ENCODE results near the gene AK4. TPM values are rescaled to one million over a fixed set of nuclear protein-coding genes. Genes with fewer than 3 reads are reported as not detected.

The AK4 gene
- total and polyA plus RNA-seq, 8 donors = 0.68 to 5.8 (median 1.8) TPM

DNA sequence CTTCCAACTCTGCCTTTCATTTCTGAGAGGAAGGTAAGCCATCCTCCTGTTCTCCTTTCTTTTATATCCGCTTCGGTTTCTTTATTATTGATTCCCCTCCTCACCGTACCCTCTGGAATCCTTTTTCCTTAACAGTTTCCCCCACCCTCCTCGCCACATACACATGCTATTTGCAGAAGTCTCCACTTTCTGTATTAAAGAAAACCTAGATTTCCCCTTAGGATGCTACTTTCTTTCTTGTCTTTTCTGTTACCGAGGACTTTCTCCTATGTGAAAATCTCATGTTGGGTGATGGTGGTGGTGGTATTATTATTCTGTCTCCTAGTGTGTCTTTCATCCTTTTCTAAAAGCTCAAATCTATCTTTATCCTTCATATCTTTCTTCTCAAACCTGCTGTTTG is 62.3 kb downstream of the AK4 start:
- FAIRE-seq (no peak), ATAC-seq (no peak), DNase-seq (no peak)
- no peaks in the 10 kb centered on the region for H3K9me3 ChIP-seq
- no peak overlapping the region for H3K27ac ChIP-seq
- H3K27me3 ChIP-seq = no peaks in the 10 kb centered on the region
- 93 to 95% methylated on average over 5 of the region's 5 CpGs for WGBS, 2 donors
- TF ChIP-seq, protein P1, sequence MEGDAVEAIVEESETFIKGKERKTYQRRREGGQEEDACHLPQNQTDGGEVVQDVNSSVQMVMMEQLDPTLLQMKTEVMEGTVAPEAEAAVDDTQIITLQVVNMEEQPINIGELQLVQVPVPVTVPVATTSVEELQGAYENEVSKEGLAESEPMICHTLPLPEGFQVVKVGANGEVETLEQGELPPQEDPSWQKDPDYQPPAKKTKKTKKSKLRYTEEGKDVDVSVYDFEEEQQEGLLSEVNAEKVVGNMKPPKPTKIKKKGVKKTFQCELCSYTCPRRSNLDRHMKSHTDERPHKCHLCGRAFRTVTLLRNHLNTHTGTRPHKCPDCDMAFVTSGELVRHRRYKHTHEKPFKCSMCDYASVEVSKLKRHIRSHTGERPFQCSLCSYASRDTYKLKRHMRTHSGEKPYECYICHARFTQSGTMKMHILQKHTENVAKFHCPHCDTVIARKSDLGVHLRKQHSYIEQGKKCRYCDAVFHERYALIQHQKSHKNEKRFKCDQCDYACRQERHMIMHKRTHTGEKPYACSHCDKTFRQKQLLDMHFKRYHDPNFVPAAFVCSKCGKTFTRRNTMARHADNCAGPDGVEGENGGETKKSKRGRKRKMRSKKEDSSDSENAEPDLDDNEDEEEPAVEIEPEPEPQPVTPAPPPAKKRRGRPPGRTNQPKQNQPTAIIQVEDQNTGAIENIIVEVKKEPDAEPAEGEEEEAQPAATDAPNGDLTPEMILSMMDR (IDR thresholded peaks at IDR 0.05) = no peak
- peaks cover 0 to 9% (median 0%) of the 10 kb centered on the region in 3 donors for H3K4me1 ChIP-seq
- intact Hi-C loops (cut with DNase I) = loop anchor here in 1 of 3 donors (10.0 kb wide), 1 partner anchor 474 kb away; no protein-coding TSS in a partner anchor
- no peaks in the 10 kb centered on the region for H3K36me3 ChIP-seq
- H3K4me3 ChIP-seq = no peak overlapping the region

DNA sequence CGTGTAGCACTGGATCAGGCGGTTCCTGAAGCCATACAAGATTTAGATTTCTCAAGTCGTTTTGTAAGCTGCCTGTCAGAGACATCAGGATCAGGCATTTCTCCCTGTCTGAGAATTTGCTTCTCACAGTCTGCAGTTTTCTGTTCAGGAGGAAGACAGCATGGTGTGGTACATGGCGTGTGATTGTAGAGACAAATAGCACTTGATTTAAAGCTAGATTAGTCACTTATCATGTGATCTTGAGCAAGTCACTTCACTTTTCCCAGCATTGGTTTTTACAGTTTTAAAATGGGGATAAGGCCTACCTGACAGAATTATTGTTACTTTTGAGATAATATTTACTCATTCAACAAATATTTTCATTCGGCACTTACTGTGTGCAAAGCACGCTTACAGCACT is 63.3 kb downstream of the AK4 start:
- TF ChIP-seq, protein P1 (IDR thresholded peaks at IDR 0.05) = no peak
- DNase-seq (no peak), ATAC-seq (no peak), FAIRE-seq (no peak)
- Histone ChIP-seq H3K9me3 (no peaks in the 10 kb centered on the region), H3K27me3 (no peaks in the 10 kb centered on the region), H3K27ac (no peak overlapping the region), H3K36me3 (no peaks in the 10 kb centered on the region), H3K4me1 (peaks cover 0 to 9% (median 0%) of the 10 kb centered on the region in 3 donors), H3K4me3 (no peak overlapping the region)
- intact Hi-C loops (cut with DNase I) = loop anchor here in 1 of 3 donors (10.0 kb wide), 1 partner anchor 473 kb away; no protein-coding TSS in a partner anchor
- WGBS, 2 donors = 86 to 91% methylated on average over 6 of the region's 6 CpGs

DNA sequence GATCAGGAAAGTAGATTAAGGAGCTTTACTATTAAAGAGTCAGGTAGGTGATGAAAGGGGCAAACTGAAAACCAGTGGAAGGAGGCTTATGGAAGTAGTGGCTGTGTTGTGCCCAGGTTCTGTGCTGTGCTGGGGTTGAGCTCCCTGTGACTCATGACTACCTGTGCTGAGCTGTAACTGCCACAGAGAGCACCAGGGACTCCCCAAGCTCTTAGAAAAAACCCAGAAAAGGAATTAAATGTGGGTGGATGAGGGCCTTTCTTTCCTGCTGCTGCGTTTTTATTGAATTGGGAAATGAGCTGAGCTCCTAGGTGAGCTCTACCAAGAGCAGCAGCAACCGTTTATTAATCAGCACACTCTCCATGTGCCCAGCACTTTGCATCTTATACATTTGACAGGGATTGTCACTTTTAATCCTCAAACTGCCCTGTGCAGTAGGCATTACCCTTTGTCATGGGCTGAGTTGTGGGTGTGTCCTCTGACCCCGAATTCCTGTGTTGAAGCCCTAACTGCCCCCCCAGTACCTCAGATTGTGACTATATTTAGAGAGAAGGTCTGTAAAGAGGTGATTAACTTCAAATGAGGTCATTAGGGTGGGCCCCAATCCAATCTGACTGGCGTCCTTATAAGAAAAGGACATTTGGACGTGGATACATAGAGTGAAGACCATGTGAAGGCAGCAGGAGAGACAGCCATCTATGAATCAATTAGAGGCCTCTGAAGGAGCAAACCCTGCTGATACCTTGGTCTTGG is 65.4 kb downstream of the AK4 start:
- H3K27me3 ChIP-seq = no peaks in the 10 kb centered on the region
- ATAC-seq (no peak), FAIRE-seq (no peak), DNase-seq (no peak)
- TF ChIP-seq, protein P1 (IDR thresholded peaks at IDR 0.05) = no peak
- H3K9me3 ChIP-seq = no peaks in the 10 kb centered on the region
- H3K27ac ChIP-seq = peak overlapping the region in 2 of 4 donors; percentile 4 to 62
- peaks cover 0 to 9% (median 0%) of the 10 kb centered on the region in 3 donors for H3K4me1 ChIP-seq
- 63 to 70% methylated on average over 5 of the region's 5 CpGs for WGBS, 2 donors
- H3K36me3 ChIP-seq = no peaks in the 10 kb centered on the region
- H3K4me3 ChIP-seq = no peak overlapping the region
- intact Hi-C loops (cut with DNase I) = loop anchor here in 1 of 3 donors (10.0 kb wide), 1 partner anchor 471 kb away; no protein-coding TSS in a partner anchor

DNA sequence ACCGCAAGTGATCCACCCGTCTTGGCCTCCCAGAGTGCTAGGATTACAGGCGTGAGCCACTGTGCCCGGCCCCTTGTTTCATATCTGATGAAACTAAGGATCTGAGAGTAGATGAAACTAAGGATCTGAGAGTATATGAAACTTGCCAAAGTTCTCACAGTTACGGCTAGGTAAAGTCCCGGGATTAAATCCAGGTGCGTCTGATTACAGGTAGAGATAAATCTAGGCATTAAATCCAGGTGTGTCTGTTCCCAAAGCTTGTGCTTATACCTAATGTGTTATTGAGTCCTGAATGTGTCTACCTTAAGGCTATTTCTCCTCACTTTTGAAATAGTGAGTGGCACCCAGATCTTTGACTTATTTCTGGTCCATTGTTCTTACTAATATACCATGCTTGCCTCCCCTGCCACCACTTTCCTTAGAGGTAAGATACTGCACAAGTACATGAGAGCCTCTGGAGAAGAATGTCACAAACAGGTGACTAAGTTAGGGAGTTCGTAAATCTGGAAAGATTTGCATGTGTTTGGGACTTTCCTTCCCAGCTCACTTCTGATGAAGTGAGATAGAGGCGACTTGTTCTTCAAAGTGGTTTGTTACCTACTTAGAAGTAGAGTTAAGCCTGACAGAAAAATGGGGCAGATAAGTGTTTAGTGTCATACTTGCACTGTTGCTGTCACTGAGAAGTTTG is 66.5 kb downstream of the AK4 start:
- intact Hi-C loops (cut with DNase I) = loop anchor here in 1 of 3 donors (10.0 kb wide), 1 partner anchor 470 kb away; no protein-coding TSS in a partner anchor
- H3K27ac ChIP-seq = peak overlapping the region; percentile 4 to 66 (median 49)
- H3K36me3 ChIP-seq = no peaks in the 10 kb centered on the region
- FAIRE-seq (no peak), ATAC-seq (peak; percentile 73 to 87 (median 78)), DNase-seq (peak in 4 of 6 donors; percentile 33 to 47 (median 44))
- H3K4me1 ChIP-seq = peaks cover 0 to 9% (median 0%) of the 10 kb centered on the region in 3 donors
- TF ChIP-seq, protein P1 (IDR thresholded peaks at IDR 0.05) = no peak
- 34% methylated on average over 9 of the region's 9 CpGs for WGBS, 2 donors
- no peak overlapping the region for H3K4me3 ChIP-seq
- H3K9me3 ChIP-seq = no peaks in the 10 kb centered on the region
- no peaks in the 10 kb centered on the region for H3K27me3 ChIP-seq

All from pancreas (tissue), 10 donors.